ENCODE data around the gene LILRA5.
"Not testable (repeated sequence)": the region's sequence is repeated elsewhere in the genome, so short reads cannot be mapped to it uniquely, and the experiment has no call there.

Gene LILRA5

DNA sequence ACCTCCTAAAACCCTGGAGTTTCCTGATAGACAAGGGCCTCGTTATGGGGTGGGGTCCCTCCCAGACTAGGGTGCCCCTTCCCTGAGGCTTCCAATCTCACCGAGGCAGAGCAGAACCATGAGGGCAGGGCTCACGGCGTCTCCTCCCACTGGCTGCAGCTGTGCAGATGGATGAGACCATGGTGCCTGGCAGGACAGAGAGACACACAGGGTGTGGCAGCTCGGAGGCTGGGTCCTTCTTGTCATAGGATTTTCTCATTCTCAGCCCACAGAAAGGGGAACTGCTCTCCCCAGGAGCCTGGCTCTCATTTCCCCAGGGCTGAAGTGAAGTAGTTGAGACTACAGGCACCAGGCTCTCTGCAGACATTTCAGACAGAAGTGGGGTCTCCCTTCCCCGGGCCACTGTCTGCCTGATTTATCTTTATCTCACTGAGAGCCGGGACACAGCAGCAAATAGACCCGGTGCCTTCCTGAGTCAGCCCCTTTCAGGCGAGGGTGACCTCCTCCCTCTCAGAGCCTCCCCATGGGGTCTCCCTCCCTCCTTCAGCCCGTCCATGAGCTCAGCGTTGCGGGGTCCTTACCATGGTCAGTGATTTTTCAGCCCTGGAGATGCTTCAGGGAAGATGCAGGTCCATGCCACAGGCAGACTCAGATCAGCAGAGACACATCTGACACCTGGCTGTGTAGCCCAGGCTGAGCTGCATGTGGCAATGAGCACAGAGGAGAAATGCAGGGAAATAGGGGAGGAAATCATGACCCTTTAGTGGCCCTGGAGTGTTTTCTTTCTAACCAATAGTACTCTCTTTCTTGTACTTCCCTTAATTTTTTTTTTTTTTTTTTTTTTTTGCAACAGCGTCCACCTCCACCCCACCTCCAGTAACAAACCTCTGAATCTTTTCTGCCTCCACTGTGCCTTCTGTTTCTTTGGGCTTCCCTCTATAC is at the start of gene LILRA5:
LILRA5 (minus strand) TSS at position 731 of the 942 bp plus-strand sequence; CDS start at position 584, 147 bp downstream.
- H3K4me1 ChIP-seq (ENCODE audit: control insufficient read depth, insufficient read depth, low read length) = no peaks in the 10 kb centered on the region
- H3K9ac ChIP-seq (ENCODE audit: low read depth, low read length) = no peak within 1 kb of the TSS
- no peaks in the 10 kb centered on the region for H3K9me3 ChIP-seq (ENCODE audit: control insufficient read depth, insufficient read depth, low read length)
- H3K36me3 ChIP-seq (ENCODE audit: control insufficient read depth, insufficient read depth, low read length) = no peaks in the 10 kb centered on the region
- no peaks in the 10 kb centered on the region for H3K27me3 ChIP-seq (ENCODE audit: control insufficient read depth, insufficient read depth, low read length)
- H3K4me3 ChIP-seq (ENCODE audit: low read depth, low read length) = no peak within 1 kb of the TSS

GRCh38 chr19:54361680-54362422 is 48.9 kb upstream of the LILRA5 start:
- H3K36me3 ChIP-seq (ENCODE audit: control insufficient read depth, insufficient read depth, low read length); H3K27me3 ChIP-seq (ENCODE audit: control insufficient read depth, insufficient read depth, low read length); H3K9ac ChIP-seq (ENCODE audit: low read depth, low read length); H3K4me3 ChIP-seq (ENCODE audit: low read depth, low read length); H3K4me1 ChIP-seq (ENCODE audit: control insufficient read depth, insufficient read depth, low read length); H3K9me3 ChIP-seq (ENCODE audit: control insufficient read depth, insufficient read depth, low read length): not testable (repeated sequence)

DNA sequence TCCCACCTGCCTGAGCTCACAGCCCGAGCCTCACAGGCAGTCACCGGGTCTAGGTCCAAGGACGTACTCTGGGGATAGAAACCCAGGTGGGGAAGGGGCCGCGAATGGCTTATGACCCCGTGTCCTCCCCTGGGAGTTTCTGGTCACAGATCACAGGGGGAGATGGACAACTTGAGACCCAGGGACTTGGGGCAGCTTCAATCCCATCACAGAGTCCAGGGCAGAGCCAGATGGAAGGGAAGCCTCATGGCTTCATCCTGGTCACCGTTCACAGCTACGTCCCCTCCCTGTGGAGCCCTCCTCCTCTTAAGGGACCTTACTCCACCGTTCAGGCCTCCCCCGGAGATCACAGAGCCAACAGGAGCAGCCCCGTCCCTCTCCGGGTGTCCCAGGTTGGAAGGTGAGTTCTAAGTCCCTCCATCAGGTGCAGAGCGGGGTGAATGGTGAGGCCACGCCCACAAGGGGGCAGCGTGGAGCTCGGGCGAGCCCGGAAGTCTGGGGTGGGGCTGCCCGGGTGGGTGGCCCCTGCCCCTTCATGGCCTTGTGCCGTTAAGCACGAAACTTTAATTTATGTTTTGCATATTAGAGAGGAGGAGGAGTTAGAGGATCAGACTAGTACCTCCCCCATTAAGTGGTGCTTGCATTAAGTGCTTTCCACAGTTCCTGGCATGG is 46.3 kb upstream of the LILRA5 start:
- not testable (repeated sequence) for H3K4me3 ChIP-seq (ENCODE audit: low read depth, low read length); H3K36me3 ChIP-seq (ENCODE audit: control insufficient read depth, insufficient read depth, low read length); H3K9ac ChIP-seq (ENCODE audit: low read depth, low read length); H3K27me3 ChIP-seq (ENCODE audit: control insufficient read depth, insufficient read depth, low read length); H3K9me3 ChIP-seq (ENCODE audit: control insufficient read depth, insufficient read depth, low read length); H3K4me1 ChIP-seq (ENCODE audit: control insufficient read depth, insufficient read depth, low read length)

GRCh38 chr19:54357381-54357780 is 44.4 kb upstream of the LILRA5 start:
- H3K36me3 ChIP-seq (ENCODE audit: control insufficient read depth, insufficient read depth, low read length) = no peaks in the 10 kb centered on the region
- no peaks in the 10 kb centered on the region for H3K4me1 ChIP-seq (ENCODE audit: control insufficient read depth, insufficient read depth, low read length)
- H3K4me3 ChIP-seq (ENCODE audit: low read depth, low read length) = no peak overlapping the region
- no peaks in the 10 kb centered on the region for H3K9me3 ChIP-seq (ENCODE audit: control insufficient read depth, insufficient read depth, low read length)
- no peak overlapping the region for H3K9ac ChIP-seq (ENCODE audit: low read depth, low read length)
- no peaks in the 10 kb centered on the region for H3K27me3 ChIP-seq (ENCODE audit: control insufficient read depth, insufficient read depth, low read length)

DNA sequence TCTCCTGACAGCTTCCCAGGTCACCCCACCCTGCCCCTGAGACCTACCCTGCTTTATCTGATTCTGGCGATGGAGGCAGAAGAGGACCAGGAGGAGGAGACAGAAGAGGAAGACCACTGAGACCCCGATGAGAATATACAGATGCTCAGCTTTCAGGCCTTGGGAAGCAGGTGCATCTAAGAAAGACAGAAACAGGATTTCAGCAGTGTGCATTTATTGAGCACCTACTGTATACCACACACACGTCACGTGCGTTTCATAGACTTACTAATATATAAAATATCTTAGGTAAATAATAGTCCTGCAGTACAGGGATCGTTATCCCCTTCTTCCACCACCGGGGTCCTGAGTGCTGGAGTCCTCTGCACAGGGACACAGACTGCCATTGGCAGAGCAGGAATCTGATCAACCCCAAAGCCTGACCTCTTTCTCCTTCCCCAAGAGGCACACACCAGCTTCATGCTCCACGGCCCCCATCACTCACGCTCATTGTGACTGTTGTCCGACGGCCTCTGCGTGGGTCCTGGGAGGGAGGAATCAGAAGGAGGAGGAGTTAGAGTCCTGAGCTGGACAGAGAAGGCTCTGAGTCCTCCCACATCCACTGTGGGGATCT is 43.6 kb upstream of the LILRA5 start:
- no peaks in the 10 kb centered on the region for H3K4me1 ChIP-seq (ENCODE audit: control insufficient read depth, insufficient read depth, low read length)
- no peaks in the 10 kb centered on the region for H3K27me3 ChIP-seq (ENCODE audit: control insufficient read depth, insufficient read depth, low read length)
- H3K9ac ChIP-seq (ENCODE audit: low read depth, low read length) = no peak overlapping the region
- H3K36me3 ChIP-seq (ENCODE audit: control insufficient read depth, insufficient read depth, low read length) = no peaks in the 10 kb centered on the region
- H3K9me3 ChIP-seq (ENCODE audit: control insufficient read depth, insufficient read depth, low read length) = no peaks in the 10 kb centered on the region
- no peak overlapping the region for H3K4me3 ChIP-seq (ENCODE audit: low read depth, low read length)

DNA sequence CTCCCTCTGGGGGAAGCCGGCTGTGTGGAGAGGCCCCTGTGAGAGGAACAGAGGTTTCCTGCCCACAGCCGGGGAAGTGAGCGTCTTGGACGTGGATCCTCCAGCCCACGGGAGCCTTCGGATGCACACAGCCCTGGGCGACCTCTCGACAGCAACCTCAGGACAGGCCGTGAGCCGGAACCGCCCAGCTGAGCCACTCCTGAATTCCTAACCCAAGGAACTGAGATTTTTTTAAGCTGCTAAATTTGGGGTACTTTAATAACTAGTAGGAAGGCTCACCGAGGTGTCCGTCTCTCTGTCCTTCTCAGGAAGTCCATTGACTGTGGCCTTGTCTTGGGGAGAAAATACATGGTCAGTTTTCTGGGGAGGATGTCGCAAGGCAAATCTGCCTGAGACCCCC is 42.7 kb upstream of the LILRA5 start:
- Histone ChIP-seq H3K4me3 (ENCODE audit: low read depth, low read length) (no peak overlapping the region), H3K27me3 (ENCODE audit: control insufficient read depth, insufficient read depth, low read length) (no peaks in the 10 kb centered on the region), H3K36me3 (ENCODE audit: control insufficient read depth, insufficient read depth, low read length) (no peaks in the 10 kb centered on the region), H3K9me3 (ENCODE audit: control insufficient read depth, insufficient read depth, low read length) (no peaks in the 10 kb centered on the region), H3K9ac (ENCODE audit: low read depth, low read length) (no peak overlapping the region), H3K4me1 (ENCODE audit: control insufficient read depth, insufficient read depth, low read length) (no peaks in the 10 kb centered on the region)

DNA sequence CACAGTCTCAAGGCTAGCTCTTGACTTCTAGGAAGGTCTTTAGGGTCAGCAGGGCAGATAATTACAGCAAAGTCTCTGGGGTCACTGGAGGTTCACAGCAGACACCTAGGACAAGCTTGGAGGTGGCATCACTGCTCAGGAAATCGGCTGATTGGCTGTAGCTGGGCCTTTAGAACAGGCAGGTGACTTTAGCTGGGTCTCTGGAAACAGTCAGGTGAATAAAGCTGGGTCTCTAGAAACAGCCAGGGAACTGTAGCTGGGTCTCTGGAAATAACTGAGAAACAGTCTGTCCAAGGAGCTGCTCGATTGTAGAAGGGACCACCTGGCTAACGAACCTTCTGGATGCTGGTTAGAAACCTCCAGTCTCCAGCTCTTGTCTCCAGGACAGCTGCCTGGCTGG is 41.8 kb upstream of the LILRA5 start:
- Histone ChIP-seq H3K4me1 (ENCODE audit: control insufficient read depth, insufficient read depth, low read length) (no peaks in the 10 kb centered on the region), H3K9me3 (ENCODE audit: control insufficient read depth, insufficient read depth, low read length) (no peaks in the 10 kb centered on the region), H3K36me3 (ENCODE audit: control insufficient read depth, insufficient read depth, low read length) (no peaks in the 10 kb centered on the region), H3K4me3 (ENCODE audit: low read depth, low read length) (no peak overlapping the region), H3K27me3 (ENCODE audit: control insufficient read depth, insufficient read depth, low read length) (no peaks in the 10 kb centered on the region), H3K9ac (ENCODE audit: low read depth, low read length) (no peak overlapping the region)

- Histone ChIP-seq H3K27me3 (ENCODE audit: control insufficient read depth, insufficient read depth, low read length) (peaks cover 4% of the 10 kb centered on the region), H3K4me3 (ENCODE audit: low read depth, low read length) (no peak overlapping the region), H3K4me1 (ENCODE audit: control insufficient read depth, insufficient read depth, low read length) (no peaks in the 10 kb centered on the region), H3K9ac (ENCODE audit: low read depth, low read length) (no peak overlapping the region), H3K9me3 (ENCODE audit: control insufficient read depth, insufficient read depth, low read length) (no peaks in the 10 kb centered on the region), H3K36me3 (ENCODE audit: control insufficient read depth, insufficient read depth, low read length) (no peaks in the 10 kb centered on the region)
Measured at GRCh38 chr19:54352546-54352945, 39.6 kb upstream of the LILRA5 start.

GRCh38 chr19:54352041-54352440 is 39.1 kb upstream of the LILRA5 start:
- Histone ChIP-seq H3K9ac (ENCODE audit: low read depth, low read length) (no peak overlapping the region), H3K27me3 (ENCODE audit: control insufficient read depth, insufficient read depth, low read length) (peaks cover 4% of the 10 kb centered on the region)

DNA sequence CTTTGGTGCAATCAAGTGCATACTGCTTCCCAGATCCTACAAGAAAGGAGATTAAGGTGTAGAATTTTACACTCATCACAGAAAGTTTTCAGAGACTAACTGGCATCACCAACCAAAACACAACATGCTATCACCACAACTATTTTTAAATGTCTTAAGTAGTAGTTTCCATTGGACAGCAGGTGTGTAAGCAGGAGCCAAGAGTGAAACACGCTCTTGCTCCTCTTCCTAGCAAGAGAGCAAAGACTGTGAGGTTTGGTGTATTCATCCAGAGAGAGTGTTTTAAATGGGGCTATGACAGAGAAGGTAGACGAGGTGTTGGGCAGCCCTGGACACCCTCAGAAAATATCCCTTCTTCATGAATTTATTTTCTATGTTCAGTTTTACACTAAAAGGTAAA is 38.5 kb upstream of the LILRA5 start:
- H3K9ac ChIP-seq (ENCODE audit: low read depth, low read length) = no peak overlapping the region

More at GRCh38 chr19:54352041-54352440, 39.1 kb upstream of the LILRA5 start:
- no peak overlapping the region for H3K4me3 ChIP-seq (ENCODE audit: low read depth, low read length)
- no peaks in the 10 kb centered on the region for H3K9me3 ChIP-seq (ENCODE audit: control insufficient read depth, insufficient read depth, low read length)
- no peaks in the 10 kb centered on the region for H3K36me3 ChIP-seq (ENCODE audit: control insufficient read depth, insufficient read depth, low read length)
- H3K4me1 ChIP-seq (ENCODE audit: control insufficient read depth, insufficient read depth, low read length) = no peaks in the 10 kb centered on the region

GRCh38 chr19:54345938-54346386 is 33.0 kb upstream of the LILRA5 start:
- Histone ChIP-seq H3K9ac (ENCODE audit: low read depth, low read length) (no peak overlapping the region), H3K9me3 (ENCODE audit: control insufficient read depth, insufficient read depth, low read length) (no peaks in the 10 kb centered on the region), H3K4me3 (ENCODE audit: low read depth, low read length) (no peak overlapping the region), H3K36me3 (ENCODE audit: control insufficient read depth, insufficient read depth, low read length) (no peaks in the 10 kb centered on the region), H3K4me1 (ENCODE audit: control insufficient read depth, insufficient read depth, low read length) (no peaks in the 10 kb centered on the region), H3K27me3 (ENCODE audit: control insufficient read depth, insufficient read depth, low read length) (peaks cover 4% of the 10 kb centered on the region)

More for the DNA sequence above, 38.5 kb upstream of the LILRA5 start:
- Histone ChIP-seq H3K9me3 (ENCODE audit: control insufficient read depth, insufficient read depth, low read length) (no peaks in the 10 kb centered on the region), H3K36me3 (ENCODE audit: control insufficient read depth, insufficient read depth, low read length) (no peaks in the 10 kb centered on the region), H3K4me1 (ENCODE audit: control insufficient read depth, insufficient read depth, low read length) (no peaks in the 10 kb centered on the region), H3K4me3 (ENCODE audit: low read depth, low read length) (no peak overlapping the region), H3K27me3 (ENCODE audit: control insufficient read depth, insufficient read depth, low read length) (peaks cover 4% of the 10 kb centered on the region)
